ENCODE measurements around the gene ASCL5. TPM values are rescaled to one million over a fixed set of nuclear protein-coding genes. Genes with fewer than 3 reads are reported as not detected.

Gene ASCL5
- total and polyA plus RNA-seq, 9 of the 15 experiments (the other 6 are each of a cell fraction or from before 2014, with no cell fraction given), result 0.09 TPM; not detected in 8

DNA sequence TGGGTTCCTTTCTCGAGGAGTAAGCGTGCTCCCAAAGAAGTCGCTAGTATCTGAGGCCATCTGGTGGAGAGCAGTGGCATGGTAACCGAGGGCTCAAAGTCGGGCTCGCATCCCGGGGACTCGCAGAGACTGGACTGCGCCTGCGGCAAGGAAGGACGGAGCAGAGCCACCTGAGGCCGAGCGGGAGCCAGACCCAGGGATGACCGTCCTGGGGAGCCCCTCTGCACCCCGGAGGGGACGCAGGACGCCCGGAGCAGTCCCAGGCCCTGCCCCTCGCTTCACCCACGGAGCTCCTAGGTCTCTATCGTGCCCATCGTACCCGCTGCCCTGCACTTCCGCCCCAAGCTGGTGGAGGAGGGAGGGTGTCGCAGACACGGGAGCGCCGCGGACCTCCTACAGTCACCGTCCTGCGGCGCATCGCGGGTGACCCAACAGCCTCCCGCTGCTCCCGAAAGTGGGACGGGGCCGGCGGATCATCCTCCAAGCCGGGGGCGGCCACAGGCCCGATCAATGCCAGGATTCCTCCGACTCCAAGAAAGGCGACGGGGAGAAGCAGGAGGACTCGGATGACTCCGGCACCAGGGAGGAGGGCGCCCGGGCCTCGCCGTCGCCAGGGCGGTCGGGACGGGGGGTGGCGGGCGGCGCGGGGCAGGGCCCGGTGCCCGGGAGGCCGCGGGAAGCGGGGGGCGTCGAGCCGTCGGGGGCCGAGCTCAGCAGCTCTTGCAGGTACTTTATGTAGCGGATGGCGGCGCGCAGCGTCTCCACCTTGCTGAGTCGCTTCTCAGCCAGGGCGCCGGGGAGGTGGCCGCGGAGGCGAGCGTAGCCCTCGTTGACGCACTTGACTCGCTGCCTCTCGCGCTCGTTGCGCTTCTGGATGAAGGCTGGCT lies 12.5 kb downstream of the ASCL5 start (continued):
- TF ChIP-seq, protein P1, sequence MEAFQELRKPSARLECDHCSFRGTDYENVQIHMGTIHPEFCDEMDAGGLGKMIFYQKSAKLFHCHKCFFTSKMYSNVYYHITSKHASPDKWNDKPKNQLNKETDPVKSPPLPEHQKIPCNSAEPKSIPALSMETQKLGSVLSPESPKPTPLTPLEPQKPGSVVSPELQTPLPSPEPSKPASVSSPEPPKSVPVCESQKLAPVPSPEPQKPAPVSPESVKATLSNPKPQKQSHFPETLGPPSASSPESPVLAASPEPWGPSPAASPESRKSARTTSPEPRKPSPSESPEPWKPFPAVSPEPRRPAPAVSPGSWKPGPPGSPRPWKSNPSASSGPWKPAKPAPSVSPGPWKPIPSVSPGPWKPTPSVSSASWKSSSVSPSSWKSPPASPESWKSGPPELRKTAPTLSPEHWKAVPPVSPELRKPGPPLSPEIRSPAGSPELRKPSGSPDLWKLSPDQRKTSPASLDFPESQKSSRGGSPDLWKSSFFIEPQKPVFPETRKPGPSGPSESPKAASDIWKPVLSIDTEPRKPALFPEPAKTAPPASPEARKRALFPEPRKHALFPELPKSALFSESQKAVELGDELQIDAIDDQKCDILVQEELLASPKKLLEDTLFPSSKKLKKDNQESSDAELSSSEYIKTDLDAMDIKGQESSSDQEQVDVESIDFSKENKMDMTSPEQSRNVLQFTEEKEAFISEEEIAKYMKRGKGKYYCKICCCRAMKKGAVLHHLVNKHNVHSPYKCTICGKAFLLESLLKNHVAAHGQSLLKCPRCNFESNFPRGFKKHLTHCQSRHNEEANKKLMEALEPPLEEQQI (IDR thresholded peaks at IDR 0.05), result no peak
- peak; percentile 93 for TF ChIP-seq SMC3 (conservative IDR thresholded peaks at IDR 0.05; ENCODE audit: insufficient read depth, low read depth, low read length)
- no peak for TF ChIP-seq NFE2L1 (tag; IDR thresholded peaks at IDR 0.05; ENCODE audit: borderline replicate concordance, low read depth)
- 0 out of 4 replicates have a peak, but pooled peaks of 1 of the 2 experiments have one; percentile 35 for TF ChIP-seq MAZ (CRISPR knock-in tag; conservative IDR thresholded peaks at IDR 0.05 in 1 of 2, IDR thresholded peaks at IDR 0.05 in 1 of 2)
- TF ChIP-seq ZNF282 (CRISPR knock-in tag; IDR thresholded peaks at IDR 0.05), result no peak
- TF ChIP-seq ILF3 (IDR thresholded peaks at IDR 0.05; ENCODE audit: borderline replicate concordance), result no peak
- no peak for TF ChIP-seq DPF2 (IDR thresholded peaks at IDR 0.05)
- no peak for TF ChIP-seq DMBX1 (CRISPR knock-in tag; IDR thresholded peaks at IDR 0.05; ENCODE audit: borderline replicate concordance)
- no peak for TF ChIP-seq ATF7 (IDR thresholded peaks at IDR 0.05)
- TF ChIP-seq GABPB1 (CRISPR knock-in tag; IDR thresholded peaks at IDR 0.05), result peak; percentile 45; the same call in 1 of the 2 replicates
- TF ChIP-seq STAG1 (CRISPR knock-in tag; IDR thresholded peaks at IDR 0.05; ENCODE audit: borderline replicate concordance), result peak; percentile 68
- 0 out of 2 replicates have a peak, but pooled peaks have one; percentile 25 for TF ChIP-seq JUN (IDR thresholded peaks at IDR 0.05; ENCODE audit: borderline replicate concordance, low read depth, low read length)
- TF ChIP-seq JUN (CRISPR knock-in tag; IDR thresholded peaks at IDR 0.05; ENCODE audit: borderline replicate concordance), result no peak
- TF ChIP-seq PHTF2 (CRISPR knock-in tag; IDR thresholded peaks at IDR 0.05), result no peak
- TF ChIP-seq ZNF668 (CRISPR knock-in tag; IDR thresholded peaks at IDR 0.05), result no peak
- TF ChIP-seq, protein P2, sequence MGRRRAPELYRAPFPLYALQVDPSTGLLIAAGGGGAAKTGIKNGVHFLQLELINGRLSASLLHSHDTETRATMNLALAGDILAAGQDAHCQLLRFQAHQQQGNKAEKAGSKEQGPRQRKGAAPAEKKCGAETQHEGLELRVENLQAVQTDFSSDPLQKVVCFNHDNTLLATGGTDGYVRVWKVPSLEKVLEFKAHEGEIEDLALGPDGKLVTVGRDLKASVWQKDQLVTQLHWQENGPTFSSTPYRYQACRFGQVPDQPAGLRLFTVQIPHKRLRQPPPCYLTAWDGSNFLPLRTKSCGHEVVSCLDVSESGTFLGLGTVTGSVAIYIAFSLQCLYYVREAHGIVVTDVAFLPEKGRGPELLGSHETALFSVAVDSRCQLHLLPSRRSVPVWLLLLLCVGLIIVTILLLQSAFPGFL (CRISPR knock-in tag; IDR thresholded peaks at IDR 0.05), result 0 out of 2 replicates have a peak, but pooled peaks have one; percentile 40
- TF ChIP-seq XRCC3 (IDR thresholded peaks at IDR 0.05), result no peak
- peak; percentile 52; the same call in 1 of the 2 replicates for TF ChIP-seq CC2D1A (IDR thresholded peaks at IDR 0.05)
- TF ChIP-seq DNMT1 (IDR thresholded peaks at IDR 0.05), result no peak
- TF ChIP-seq BRD9 (IDR thresholded peaks at IDR 0.05; ENCODE audit: low read depth, partially characterized antibody), result no peak
- no peak for TF ChIP-seq NFE2 (IDR thresholded peaks at IDR 0.05; ENCODE audit: low read depth)
- TF ChIP-seq ZEB2 (IDR thresholded peaks at IDR 0.05), result no peak
- TF ChIP-seq ZNF263 (CRISPR knock-in tag; IDR thresholded peaks at IDR 0.05; ENCODE audit: borderline replicate concordance), result peak; percentile 73
- TF ChIP-seq, protein P3, sequence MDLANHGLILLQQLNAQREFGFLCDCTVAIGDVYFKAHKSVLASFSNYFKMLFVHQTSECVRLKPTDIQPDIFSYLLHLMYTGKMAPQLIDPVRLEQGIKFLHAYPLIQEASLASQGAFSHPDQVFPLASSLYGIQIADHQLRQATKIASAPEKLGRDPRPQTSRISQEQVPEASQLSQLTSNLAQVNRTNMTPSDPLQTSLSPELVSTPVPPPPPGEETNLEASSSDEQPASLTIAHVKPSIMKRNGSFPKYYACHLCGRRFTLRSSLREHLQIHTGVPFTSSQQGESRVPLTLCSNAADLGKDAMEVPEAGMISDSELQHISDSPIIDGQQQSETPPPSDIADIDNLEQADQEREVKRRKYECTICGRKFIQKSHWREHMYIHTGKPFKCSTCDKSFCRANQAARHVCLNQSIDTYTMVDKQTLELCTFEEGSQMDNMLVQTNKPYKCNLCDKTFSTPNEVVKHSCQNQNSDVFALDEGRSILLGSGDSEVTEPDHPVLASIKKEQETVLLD (IDR thresholded peaks at IDR 0.05), result no peak

All from K562 (cell line).